H1 (cell line): ENCODE data around the gene IFNL3. TPM values are rescaled to one million over a fixed set of nuclear protein-coding genes. Genes with fewer than 3 reads are reported as not detected.

Source experiments
- CTCF ChIA-PET: fragments of 300-600 bp; sonication (Branson Sonifier 250); formaldehyde crosslinking; loops from one replicate; lab custom pipeline; 2021; ENCODE audit not compliant: partially characterized antibody; lab: Charles Lee
- POLR2A ChIA-PET: fragments of 300-600 bp; sonication (Branson Sonifier 250); formaldehyde crosslinking; loops from one replicate; lab custom pipeline; 2021; ENCODE audit warnings: inconsistent platforms; ENCODE audit not compliant: partially characterized antibody; lab: Charles Lee
- DNase-seq, 2 experiments: peaks; one replicate each; pipeline versions ENCODE4 v3.0.0 to v3.0.0-alpha.2; 2010 to 2022; ENCODE audit warnings: low spot score in 2 of 2, low read depth in 1 of 2, mixed read lengths in 1 of 2
- FAIRE-seq: peaks from 2 replicates; lab custom pipeline; 2011; peaks lifted over from hg19 to GRCh38; lab: Jason Lieb, UNC
- H2AFZ ChIP-seq: 2 replicates; pipeline ENCODE4 v1.8.1; 2012; ENCODE audit warnings: low read length, inconsistent platforms
- H2AK5ac ChIP-seq: 2 replicates; pipeline ENCODE4 v1.6.1; 2013; ENCODE audit warnings: low read depth, low read length
- H2BK120ac ChIP-seq: replicated peaks from 2 replicates; pipeline ENCODE3; 2013; ENCODE audit warnings: low read depth, low read length, inconsistent platforms
- H2BK12ac ChIP-seq: 2 replicates; pipeline ENCODE4 v1.6.1; 2013; ENCODE audit warnings: low read depth, low read length
- H2BK15ac ChIP-seq: 2 replicates; pipeline ENCODE4 v1.6.1; 2013; ENCODE audit warnings: low read length
- H2BK20ac ChIP-seq: 2 replicates; pipeline ENCODE4 v1.6.1; 2013; ENCODE audit warnings: low read length
- H2BK5ac ChIP-seq: 2 replicates; pipeline ENCODE4 v1.6.1; 2013; ENCODE audit warnings: low read depth, low read length
- H3K14ac ChIP-seq: 2 replicates; pipeline ENCODE4 v1.6.1; 2013; ENCODE audit warnings: inconsistent platforms; ENCODE audit not compliant: insufficient read length
- H3K18ac ChIP-seq: 2 replicates; pipeline ENCODE4 v1.6.1; 2013; ENCODE audit warnings: low read length; ENCODE audit errors: extremely low read depth
- H3K23ac ChIP-seq: 2 replicates; pipeline ENCODE4 v1.6.1; 2013; ENCODE audit warnings: inconsistent platforms; ENCODE audit not compliant: insufficient read length
- H3K23me2 ChIP-seq: 2 replicates; pipeline ENCODE4 v1.6.1; 2013; ENCODE audit warnings: low read depth, low read length
- H3K27ac ChIP-seq: 2 replicates; pipeline ENCODE4 v1.6.1; 2011; ENCODE audit warnings: low read depth, low read length, inconsistent platforms
- H3K27me3 ChIP-seq, 4 experiments: replicated peaks in 1 of 4; 1 replicate in 1 of 4; 2 replicates in 3 of 4; pipeline versions ENCODE4 v1.6.1 to v1.8.1; 2011 to 2013; ENCODE audit warnings: low read length in 3 of 4, mild to moderate bottlenecking in 3 of 4, inconsistent platforms in 2 of 4, mixed read lengths in 2 of 4, moderate library complexity in 1 of 4; ENCODE audit not compliant: control insufficient read depth in 3 of 4, insufficient read depth in 3 of 4; ENCODE audit errors: extremely low read depth in 1 of 4
- H3K36me3 ChIP-seq, 4 experiments: 2 replicates each; pipeline versions ENCODE4 v1.6.1 to v1.8.1; 2011 to 2013; ENCODE audit warnings: mild to moderate bottlenecking in 4 of 4, low read length in 3 of 4, moderate library complexity in 2 of 4, control low read depth in 1 of 4, inconsistent platforms in 1 of 4; ENCODE audit not compliant: insufficient read depth in 4 of 4, control insufficient read depth in 2 of 4
- H3K4ac ChIP-seq: replicated peaks from 2 replicates; pipeline ENCODE3; 2013; ENCODE audit warnings: low read length, low read depth, mixed read lengths, inconsistent platforms; ENCODE audit not compliant: insufficient read length
- H3K4me1 ChIP-seq, 4 experiments: replicated peaks in 1 of 4; 1 replicate in 1 of 4; 2 replicates in 3 of 4; pipeline versions ENCODE4 v1.6.1 to v1.8.1; 2011 to 2013; ENCODE audit warnings: low read length in 3 of 4, inconsistent platforms in 2 of 4, mixed read lengths in 1 of 4; ENCODE audit not compliant: insufficient read depth in 4 of 4, control insufficient read depth in 3 of 4
- H3K4me2 ChIP-seq, 2 experiments: 2 replicates each; pipeline versions ENCODE4 v1.6.1 to v1.8.1; 2011 to 2013; ENCODE audit warnings: low read depth in 2 of 2, low read length in 2 of 2, control low read depth in 1 of 2, inconsistent platforms in 1 of 2, mild to moderate bottlenecking in 1 of 2; ENCODE audit not compliant: insufficient read depth in 1 of 2
- H3K4me3 ChIP-seq, 4 experiments: fragments of 200-600, 300-600 bp in 1 of 4; sonication (generic), shearing (Covaris generic), sonication (Bioruptor Twin) in 1 of 4; 2 replicates each; pipeline versions ENCODE4 v1.5.1 to v1.8.1; 2011 to 2016; ENCODE audit warnings: low read length in 4 of 4, low read depth in 3 of 4, control low read depth in 2 of 4, inconsistent platforms in 2 of 4, mild to moderate bottlenecking in 2 of 4, mixed read lengths in 1 of 4, moderate library complexity in 1 of 4; ENCODE audit not compliant: insufficient read depth in 2 of 4; ENCODE audit errors: extremely low read depth in 1 of 4
- H3K56ac ChIP-seq: replicated peaks from 2 replicates; pipeline ENCODE3; 2013; ENCODE audit warnings: low read depth, mild to moderate bottlenecking, mixed read lengths, low read length, inconsistent platforms; ENCODE audit not compliant: insufficient read length
- H3K79me1 ChIP-seq: 2 replicates; pipeline ENCODE4 v1.6.1; 2013; ENCODE audit warnings: low read depth, low read length, control low read depth
- H3K79me2 ChIP-seq, 2 experiments: 2 replicates each; pipeline versions ENCODE4 v1.6.1 to v1.8.1; 2012 to 2013; ENCODE audit warnings: low read length in 2 of 2, mild to moderate bottlenecking in 2 of 2, inconsistent platforms in 1 of 2; ENCODE audit not compliant: insufficient read depth in 2 of 2, control insufficient read depth in 1 of 2
- H3K9ac ChIP-seq, 4 experiments: replicated peaks in 1 of 4; 1 replicate in 1 of 4; 2 replicates in 3 of 4; pipeline versions ENCODE4 v1.6.1 to v1.8.1; 2011 to 2013; ENCODE audit warnings: low read depth in 3 of 4, low read length in 3 of 4, control low read depth in 2 of 4, mild to moderate bottlenecking in 2 of 4, moderate library complexity in 2 of 4, inconsistent platforms in 1 of 4; ENCODE audit errors: extremely low read depth in 1 of 4
- H3K9me3 ChIP-seq, 2 experiments: 2 replicates each; pipeline versions ENCODE4 v1.6.1 to v1.8.1; 2012 to 2013; ENCODE audit warnings: mild to moderate bottlenecking in 2 of 2, moderate library complexity in 2 of 2, control low read depth in 1 of 2, inconsistent platforms in 1 of 2, low read depth in 1 of 2, low read length in 1 of 2, mixed read lengths in 1 of 2; ENCODE audit not compliant: insufficient read depth in 2 of 2
- H4K20me1 ChIP-seq, 2 experiments: replicated peaks in 1 of 2; 2 replicates each; pipeline versions ENCODE3 to v1.8.1; 2011 to 2013; ENCODE audit warnings: inconsistent platforms in 2 of 2, low read length in 2 of 2, mild to moderate bottlenecking in 1 of 2; ENCODE audit not compliant: insufficient read depth in 2 of 2, control insufficient read depth in 1 of 2
- H4K5ac ChIP-seq: 2 replicates; pipeline ENCODE4 v1.6.1; 2013; ENCODE audit warnings: low read length, low read depth, mixed read lengths, inconsistent platforms; ENCODE audit not compliant: insufficient read length
- H4K8ac ChIP-seq: 2 replicates; pipeline ENCODE4 v1.8.0; 2013; ENCODE audit warnings: mild to moderate bottlenecking, moderate library complexity, low read length, inconsistent platforms; ENCODE audit not compliant: insufficient read depth; ENCODE audit errors: extremely low read depth
- H4K91ac ChIP-seq: replicated peaks from 2 replicates; pipeline ENCODE3; 2013; ENCODE audit warnings: low read length, mixed read lengths, inconsistent platforms; ENCODE audit not compliant: insufficient read length
- BACH1 ChIP-seq: IDR thresholded peaks from 2 replicates; pipeline ENCODE4 v1.6.1; 2012; ENCODE audit warnings: low read length, improper control_type of control experiment
- BRCA1 ChIP-seq: IDR thresholded peaks from 2 replicates; pipeline ENCODE4 v1.6.1; 2012; ENCODE audit warnings: low read depth, low read length, improper control_type of control experiment
- E2F6 ChIP-seq: IDR thresholded peaks from 2 replicates; pipeline ENCODE4 v1.6.1; 2012; ENCODE audit warnings: inconsistent platforms
- GTF2F1 ChIP-seq: IDR thresholded peaks from 2 replicates; pipeline ENCODE4 v1.6.1; 2012; ENCODE audit warnings: low read depth, low read length, improper control_type of control experiment, borderline replicate concordance
- HDAC6 ChIP-seq: IDR thresholded peaks from one replicate; pipeline ENCODE4 v1.7.1; 2012; ENCODE audit warnings: low read depth, mild to moderate bottlenecking, inconsistent platforms, low read length, moderate library complexity
- KDM1A ChIP-seq: fragments of 200-600, 300-600 bp; sonication (generic); IDR thresholded peaks from 2 replicates; pipeline ENCODE4 v1.7.1; 2016; ENCODE audit warnings: mild to moderate bottlenecking, low read length, borderline replicate concordance
- MAX ChIP-seq: IDR thresholded peaks from 2 replicates; pipeline ENCODE4 v1.6.1; 2012; ENCODE audit warnings: inconsistent platforms
- SIX5 ChIP-seq: IDR thresholded peaks from 2 replicates; pipeline ENCODE4 v1.6.1; 2011; ENCODE audit warnings: mild to moderate bottlenecking, low read depth, low read length
- TAF1 ChIP-seq: IDR thresholded peaks from 2 replicates; pipeline ENCODE4 v1.6.1; 2011; ENCODE audit warnings: mild to moderate bottlenecking, low read depth, low read length
- USF2 ChIP-seq: IDR thresholded peaks from 2 replicates; pipeline ENCODE4 v1.6.1; 2011; ENCODE audit warnings: low read length, improper control_type of control experiment
- ZNF274 ChIP-seq: IDR thresholded peaks from 2 replicates; pipeline ENCODE4 v1.7.0; 2012; ENCODE audit warnings: low read length, borderline replicate concordance; ENCODE audit errors: extremely low read depth
- WGBS, 2 experiments: shearing (Covaris generic) in 1 of 2; methylation state at CpG; one replicate each; pipeline versions ENCODE4 v1.1.6 to v1.1.7; 2013 to 2015; ENCODE audit warnings: low lambda C conversion rate in 2 of 2, mixed read lengths in 2 of 2, inconsistent platforms in 1 of 2, low coverage in 1 of 2, missing lambda C conversion rate in 1 of 2; ENCODE audit not compliant: insufficient replicate concordance in 2 of 2, insufficient coverage in 1 of 2, insufficient read length in 1 of 2; ENCODE audit errors: extremely low coverage in 1 of 2, missing lambda C conversion rate in 1 of 2; 5-methylcytosine and 5-hydroxymethylcytosine counted together
- polyA plus RNA-seq, 7 experiments: library from polyadenylated mRNA; depleted of rRNA in 3 of 7; stranded (reverse) in 5 of 7; unstranded in 2 of 7; fragments of >200 nt in 5 of 7; fragments of 200-250 nt in 2 of 7; gene quantifications; 1 replicate in 5 of 7; 2 replicates in 1 of 7; 4 replicates in 1 of 7; pipeline versions ENCODE4 v1.2.1 to v1.2.3, GENCODE V29; 2011 to 2013; ENCODE audit warnings: missing spikeins in 2 of 7, mixed read lengths in 2 of 7
- total RNA-seq: library from RNA; stranded (reverse); fragmentation: NEBNext Ultra II Directional; extraction: Animal tissue kit (Norgen Biotek cat#: 25700); gene quantifications from 2 replicates; pipeline ENCODE4 v1.2.1, GENCODE V29; 2021

Gene IFNL3
- total and polyA plus RNA-seq, 2 of the 8 experiments (the other 6 are each of a cell fraction or from before 2014, with no cell fraction given), result 0.11 TPM; not detected in 1

- Histone ChIP-seq H4K8ac (no peak overlapping the region), H3K27ac (no peak overlapping the region), H2AK5ac (no peak overlapping the region), H2AFZ (no peak overlapping the region), H3K4me1 (peaks cover 0 to 9% (median 8%) of the 10 kb centered on the region in 4 experiments; a peak in 6 of 7 replicates), H3K23ac (no peak overlapping the region), H4K91ac (no peak overlapping the region), H3K4ac (no peak overlapping the region), H3K36me3 (no peaks in the 10 kb centered on the region), H3K27me3 (peaks cover 11 to 28% (median 21%) of the 10 kb centered on the region in 4 experiments), H2BK5ac (no peak overlapping the region), H4K20me1 (peaks cover 0 to 2% of the 10 kb centered on the region in 2 experiments), H2BK15ac (peak overlapping the region; percentile 81; the same call in 1 of the 2 replicates), H3K18ac (no peak overlapping the region; the same call in 1 of the 2 replicates), H3K9me3 (no peaks in the 10 kb centered on the region), H3K23me2 (peaks cover 8% of the 10 kb centered on the region; the same call in 1 of the 2 replicates), H3K79me2 (no peaks in the 10 kb centered on the region), H4K5ac (no peak overlapping the region), H2BK12ac (no peak overlapping the region; the same call in 1 of the 2 replicates), H3K14ac (no peak overlapping the region), H3K9ac (no peak overlapping the region), H3K4me2 (0 out of 4 replicates have a peak overlapping the region, but pooled peaks of 1 of the 2 experiments have one; percentile 43), H3K4me3 (no peak overlapping the region), H3K79me1 (no peaks in the 10 kb centered on the region), H2BK120ac (no peak overlapping the region), H2BK20ac (no peak overlapping the region), H3K56ac (no peak overlapping the region)
- no peak for DNase-seq
- ChIA-PET CTCF (interaction anchor here (0.5 to 7.1 kb wide), 9 partner anchors 8 to 135 kb away, joined by 3 to 53 read pairs (median 5); partner anchors contain the start of gene SYCN), POLR2A (interaction anchor here (1.0 to 1.7 kb wide), 5 partner anchors 8 to 76 kb away, joined by 3 to 6 read pairs (median 4); no protein-coding TSS in a partner anchor)
- FAIRE-seq, result no peak
- 62% methylated on average over 9 of the region's 9 CpGs; no CpG with 5 or more reads in 1 of the 2 experiments for WGBS, 2 experiments
- TF ChIP-seq BACH1 (no peak), KDM1A (no peak), MAX (no peak), HDAC6 (no peak), GTF2F1 (no peak), SIX5 (no peak), E2F6 (no peak), ZNF274 (no peak), BRCA1 (no peak), TAF1 (no peak), USF2 (no peak)
Observed at GRCh38 chr19:39195755-39196154, 49.1 kb downstream of the IFNL3 start.
